Measurements from ENCODE around the gene FAHD2A. TPM values are rescaled to one million over a fixed set of nuclear protein-coding genes. Genes with fewer than 3 reads are reported as not detected.
A peak's percentile ranks its signal among the peaks of the same experiment; 100 is the strongest.

The FAHD2A gene
- total and polyA plus RNA-seq, 2 of the 8 experiments (the other 6 are each of a cell fraction or from before 2014, with no cell fraction given): 24.2 to 26.7 TPM

DNA sequence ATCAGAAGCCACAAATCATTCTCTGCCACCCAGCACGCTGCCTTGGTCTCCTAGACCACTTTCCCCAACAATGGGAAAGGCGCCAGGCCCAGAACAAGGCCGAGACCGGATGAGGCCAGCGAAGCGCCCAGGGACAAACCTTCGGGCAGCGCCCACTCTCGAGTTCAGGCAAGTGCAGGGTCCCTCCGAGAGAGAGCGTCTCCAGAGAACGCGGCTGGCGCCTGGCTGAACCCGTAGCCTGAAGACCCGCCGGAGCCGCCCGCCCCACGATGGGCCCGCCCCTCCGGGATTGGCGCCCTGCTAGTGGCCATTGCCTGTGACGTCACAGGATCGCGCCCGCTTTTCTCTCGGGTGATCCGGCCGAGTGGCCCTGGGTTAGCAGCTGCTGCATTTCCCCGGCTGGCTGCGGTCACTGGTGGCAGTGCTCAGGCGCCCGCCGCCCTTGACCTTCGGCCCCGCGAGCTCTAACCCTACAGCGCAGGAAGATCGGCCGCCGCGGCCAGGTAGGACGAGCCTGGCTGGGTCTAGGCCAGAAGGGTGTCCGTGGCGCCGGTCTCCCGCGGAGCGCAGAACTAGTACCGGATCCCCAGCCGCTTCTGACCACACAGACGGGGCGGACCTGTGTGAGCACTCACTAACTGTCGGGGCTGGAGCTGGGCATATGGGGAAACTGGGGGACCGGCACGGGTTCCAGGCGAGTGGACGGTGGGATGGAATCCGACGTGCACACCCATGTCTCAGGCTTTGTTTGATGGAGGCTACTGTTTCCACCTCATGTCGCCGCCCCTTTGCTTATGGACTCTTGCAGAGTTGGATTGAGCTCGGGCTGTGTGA lies at the start of gene FAHD2A (continued):
- TF ChIP-seq SRF (IDR thresholded peaks at IDR 0.05; ENCODE audit: low read depth, low read length) (0 out of 2 replicates have a peak, but pooled peaks have one; percentile 38), RXRA (IDR thresholded peaks at IDR 0.05; ENCODE audit: insufficient read depth, low read depth, low read length) (no peak), POLR2AphosphoS5 (IDR thresholded peaks at IDR 0.05; ENCODE audit: low read depth, low read length) (peak; percentile 71), HDAC6 (IDR thresholded peaks at IDR 0.05; ENCODE audit: low read depth, low read length) (no peak)
- TF ChIP-seq, protein P1, sequence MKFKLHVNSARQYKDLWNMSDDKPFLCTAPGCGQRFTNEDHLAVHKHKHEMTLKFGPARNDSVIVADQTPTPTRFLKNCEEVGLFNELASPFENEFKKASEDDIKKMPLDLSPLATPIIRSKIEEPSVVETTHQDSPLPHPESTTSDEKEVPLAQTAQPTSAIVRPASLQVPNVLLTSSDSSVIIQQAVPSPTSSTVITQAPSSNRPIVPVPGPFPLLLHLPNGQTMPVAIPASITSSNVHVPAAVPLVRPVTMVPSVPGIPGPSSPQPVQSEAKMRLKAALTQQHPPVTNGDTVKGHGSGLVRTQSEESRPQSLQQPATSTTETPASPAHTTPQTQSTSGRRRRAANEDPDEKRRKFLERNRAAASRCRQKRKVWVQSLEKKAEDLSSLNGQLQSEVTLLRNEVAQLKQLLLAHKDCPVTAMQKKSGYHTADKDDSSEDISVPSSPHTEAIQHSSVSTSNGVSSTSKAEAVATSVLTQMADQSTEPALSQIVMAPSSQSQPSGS (IDR thresholded peaks at IDR 0.05; ENCODE audit: low read length): no peak
